Smooth muscle cell (in vitro differentiated cells): ENCODE measurements around the gene BMP6. TPM values are rescaled to one million over a fixed set of nuclear protein-coding genes. Genes with fewer than 3 reads are reported as not detected.

ENCODE experiments used
- DNase-seq: peaks from one replicate; lab custom pipeline; 2025; ENCODE audit not compliant: unreplicated experiment; lab: John Stamatoyannopoulos, UW
- H2AFZ ChIP-seq: fragments of 200-600 bp; sonication (generic); 2 replicates; pipeline ENCODE4 v1.6.0; 2016; ENCODE audit warnings: antibody characterized with exemption, low read depth, mild to moderate bottlenecking
- H3F3A ChIP-seq: fragments of 200-600 bp; sonication (generic); 2 replicates; pipeline ENCODE4 v1.6.0; 2017; ENCODE audit warnings: antibody characterized with exemption, low read depth
- H3K27ac ChIP-seq: fragments of 200-600 bp; sonication (generic); 2 replicates; pipeline ENCODE4 v1.5.1; 2016; ENCODE audit warnings: low read depth, mild to moderate bottlenecking
- H3K27me3 ChIP-seq: fragments of 200-600 bp; sonication (generic); 2 replicates; pipeline ENCODE4 v1.6.1; 2016; ENCODE audit warnings: low read depth, mild to moderate bottlenecking
- H3K36me3 ChIP-seq: fragments of 200-600 bp; sonication (generic); 2 replicates; pipeline ENCODE4 v1.5.1; 2016; ENCODE audit warnings: low read depth
- H3K4me1 ChIP-seq: fragments of 200-600 bp; sonication (generic); 2 replicates; pipeline ENCODE4 v1.5.1; 2016; ENCODE audit warnings: low read depth
- H3K4me2 ChIP-seq: fragments of 200-600 bp; sonication (generic); 2 replicates; pipeline ENCODE4 v1.6.0; 2016; ENCODE audit warnings: mild to moderate bottlenecking
- H3K4me3 ChIP-seq: fragments of 200-600 bp; sonication (generic); 2 replicates; pipeline ENCODE4 v1.5.1; 2016; ENCODE audit warnings: mild to moderate bottlenecking
- H3K79me2 ChIP-seq: fragments of 200-600 bp; sonication (generic); 2 replicates; pipeline ENCODE4 v1.6.0; 2016; ENCODE audit warnings: low read depth, mild to moderate bottlenecking
- H3K9ac ChIP-seq: fragments of 200-600 bp; sonication (generic); 2 replicates; pipeline ENCODE4 v1.6.0; 2016; ENCODE audit warnings: low read depth
- H3K9me3 ChIP-seq: fragments of 200-600 bp; sonication (generic); replicated peaks from 2 replicates; pipeline ENCODE4 v1.5.1; 2016; ENCODE audit warnings: low read depth
- H4K20me1 ChIP-seq: fragments of 200-600 bp; sonication (generic); 2 replicates; pipeline ENCODE4 v1.6.0; 2016; ENCODE audit warnings: low read depth
- CTCF ChIP-seq: fragments of 200-600 bp; sonication (generic); IDR thresholded peaks from 2 replicates; pipeline ENCODE4 v1.5.1; 2017; ENCODE audit warnings: borderline replicate concordance, mild to moderate bottlenecking, antibody characterized with exemption; ENCODE audit not compliant: insufficient read depth, poor library complexity, severe bottlenecking
- WGBS: methylation state at CpG from one replicate; pipeline ENCODE4 v1.1.7; 2016; ENCODE audit warnings: low lambda C conversion rate; 5-methylcytosine and 5-hydroxymethylcytosine counted together
- polyA plus RNA-seq: library from polyadenylated mRNA; unstranded; fragments of >200 nt; fragmentation: Nextera tagmentation; extraction: Ambion mirVana; gene quantifications from 2 replicates; pipeline ENCODE4 v1.2.1, GENCODE V29; 2016
- total RNA-seq: library from RNA; depleted of rRNA; stranded (reverse); fragments of >200 nt; gene quantifications from 2 replicates; pipeline ENCODE4 v1.2.3, GENCODE V29; 2014

Gene BMP6
- total and polyA plus RNA-seq, 2 experiments from 2014 or later, result 14.5 to 17.0 TPM

- Histone ChIP-seq H2AFZ (no peak overlapping the region), H3K4me3 (no peak overlapping the region), H3K79me2 (no peaks in the 10 kb centered on the region), H3F3A (no peaks in the 10 kb centered on the region), H3K9me3 (no peaks in the 10 kb centered on the region), H4K20me1 (peaks cover 15% of the 10 kb centered on the region), H3K36me3 (no peaks in the 10 kb centered on the region), H3K27me3 (peaks cover 14% of the 10 kb centered on the region), H3K4me2 (no peak overlapping the region), H3K4me1 (no peaks in the 10 kb centered on the region), H3K9ac (no peak overlapping the region), H3K27ac (no peak overlapping the region)
- 92% methylated on average over 10 of the region's 10 CpGs for WGBS
- no peak for TF ChIP-seq CTCF
- no peak for DNase-seq
Observed at GRCh38 chr6:7742223-7742785, 16.4 kb downstream of the BMP6 start.

GRCh38 chr6:7745942-7746341 is 20.0 kb downstream of the BMP6 start:
- Histone ChIP-seq H3K36me3 (no peaks in the 10 kb centered on the region), H3K4me2 (no peak overlapping the region), H3K4me3 (no peak overlapping the region), H3K4me1 (no peaks in the 10 kb centered on the region), H3K9ac (no peak overlapping the region), H3K79me2 (no peaks in the 10 kb centered on the region), H3F3A (no peaks in the 10 kb centered on the region), H4K20me1 (no peaks in the 10 kb centered on the region), H2AFZ (no peak overlapping the region), H3K9me3 (no peaks in the 10 kb centered on the region), H3K27me3 (peaks cover 14% of the 10 kb centered on the region), H3K27ac (no peak overlapping the region)
- WGBS, result 94% methylated on average over 10 of the region's 10 CpGs
- no peak for TF ChIP-seq CTCF
- DNase-seq, result no peak

- no peak overlapping the region for H3K4me2 ChIP-seq
- H3K4me1 ChIP-seq, result no peaks in the 10 kb centered on the region
- DNase-seq, result no peak
- H3F3A ChIP-seq, result no peaks in the 10 kb centered on the region
- no peak overlapping the region for H2AFZ ChIP-seq
- no peak overlapping the region for H3K4me3 ChIP-seq
- WGBS, result 93% methylated on average over 10 of the region's 10 CpGs
- H3K9me3 ChIP-seq, result no peaks in the 10 kb centered on the region
- H3K27me3 ChIP-seq, result peaks cover 14% of the 10 kb centered on the region
- no peaks in the 10 kb centered on the region for H4K20me1 ChIP-seq
- no peaks in the 10 kb centered on the region for H3K79me2 ChIP-seq
- H3K36me3 ChIP-seq, result no peaks in the 10 kb centered on the region
- TF ChIP-seq CTCF, result no peak
- no peak overlapping the region for H3K27ac ChIP-seq
- no peak overlapping the region for H3K9ac ChIP-seq
Observed at GRCh38 chr6:7747016-7747415, 21.1 kb downstream of the BMP6 start.

- Histone ChIP-seq H3K4me3 (no peak overlapping the region), H3K4me1 (no peaks in the 10 kb centered on the region), H3K9ac (no peak overlapping the region), H3K36me3 (no peaks in the 10 kb centered on the region), H2AFZ (no peak overlapping the region), H4K20me1 (no peaks in the 10 kb centered on the region), H3K79me2 (no peaks in the 10 kb centered on the region), H3F3A (no peaks in the 10 kb centered on the region), H3K9me3 (no peaks in the 10 kb centered on the region), H3K4me2 (no peak overlapping the region), H3K27ac (no peak overlapping the region), H3K27me3 (peaks cover 14% of the 10 kb centered on the region)
- TF ChIP-seq CTCF, result no peak
- 93% methylated on average over 5 of the region's 5 CpGs for WGBS
- DNase-seq, result no peak
Observed at GRCh38 chr6:7747433-7747832, 21.5 kb downstream of the BMP6 start.
